ENCODE results near the gene GPATCH1.

GPATCH1 gene

GRCh38 chr19:33147538-33147937 lies 66.6 kb downstream of the GPATCH1 start:
- no peak for TF ChIP-seq CTCF (IDR thresholded peaks at IDR 0.05)

- no peak for TF ChIP-seq CTCF (IDR thresholded peaks at IDR 0.05)
These were observed 70.0 kb downstream of the GPATCH1 start for GRCh38 chr19:33150852-33151518.

DNA sequence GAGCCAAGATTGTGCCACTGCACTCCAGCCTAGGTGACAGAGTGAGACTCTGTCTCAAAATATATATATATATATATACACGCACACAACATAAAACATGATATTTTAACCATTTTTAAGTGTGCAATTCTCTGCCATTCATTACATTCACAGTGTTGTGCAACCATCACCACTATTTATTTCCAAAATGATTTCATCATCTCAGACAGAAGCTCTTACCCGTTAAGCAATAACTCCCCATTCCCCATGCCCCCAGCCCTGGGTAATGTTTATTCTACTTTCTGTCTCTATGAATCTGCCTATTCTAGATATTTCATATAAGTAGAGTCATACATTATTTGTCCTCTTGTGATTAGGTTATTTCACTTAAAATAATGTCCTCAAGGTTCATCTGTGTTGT lies 71.2 kb downstream of the GPATCH1 start:
- TF ChIP-seq CTCF (IDR thresholded peaks at IDR 0.05): no peak

GRCh38 chr19:33156334-33156733 lies 75.4 kb downstream of the GPATCH1 start:
- TF ChIP-seq CTCF (IDR thresholded peaks at IDR 0.05): no peak

- no peak for TF ChIP-seq CTCF (IDR thresholded peaks at IDR 0.05)
These were observed 76.9 kb downstream of the GPATCH1 start for GRCh38 chr19:33157906-33158305.

DNA sequence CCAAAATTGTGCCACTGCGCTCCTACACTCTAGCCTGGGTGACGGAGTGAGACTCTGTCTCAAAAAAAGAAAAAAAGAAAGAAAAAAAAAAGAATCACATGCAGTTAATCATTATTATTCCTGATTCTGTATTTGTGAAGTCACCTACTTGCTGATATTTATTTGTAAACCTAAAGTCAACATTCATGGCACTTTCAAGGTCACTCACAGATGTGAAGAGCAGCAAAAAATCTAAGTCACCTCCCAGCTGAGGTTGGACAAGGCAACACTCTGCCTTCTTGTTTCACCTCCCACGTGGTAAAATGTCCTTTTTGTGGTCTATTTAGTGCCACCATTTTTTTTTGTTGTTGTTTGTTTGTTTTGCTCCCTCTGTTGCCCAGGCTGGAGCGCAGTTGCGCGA lies 77.4 kb downstream of the GPATCH1 start:
- TF ChIP-seq CTCF (IDR thresholded peaks at IDR 0.05): no peak

DNA sequence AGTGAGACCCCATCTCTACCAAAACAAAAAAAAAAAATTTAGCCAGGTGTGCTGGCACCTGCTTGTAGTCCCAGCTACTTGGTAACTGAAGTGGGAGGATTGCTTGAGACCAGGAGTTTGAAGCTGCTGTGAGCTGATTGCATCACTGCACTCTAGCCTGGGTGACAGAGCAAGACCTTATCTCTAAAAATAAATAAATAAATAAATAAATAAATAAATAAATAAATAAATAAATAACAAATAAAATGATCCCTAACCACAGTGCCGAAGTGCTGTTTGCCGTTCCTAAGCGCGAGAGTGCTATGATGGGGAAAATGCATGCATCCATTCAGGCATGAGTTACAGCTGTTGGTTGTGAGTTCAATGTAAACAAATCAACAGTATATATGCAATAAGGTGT lies 78.2 kb downstream of the GPATCH1 start:
- TF ChIP-seq CTCF (IDR thresholded peaks at IDR 0.05): no peak

DNA sequence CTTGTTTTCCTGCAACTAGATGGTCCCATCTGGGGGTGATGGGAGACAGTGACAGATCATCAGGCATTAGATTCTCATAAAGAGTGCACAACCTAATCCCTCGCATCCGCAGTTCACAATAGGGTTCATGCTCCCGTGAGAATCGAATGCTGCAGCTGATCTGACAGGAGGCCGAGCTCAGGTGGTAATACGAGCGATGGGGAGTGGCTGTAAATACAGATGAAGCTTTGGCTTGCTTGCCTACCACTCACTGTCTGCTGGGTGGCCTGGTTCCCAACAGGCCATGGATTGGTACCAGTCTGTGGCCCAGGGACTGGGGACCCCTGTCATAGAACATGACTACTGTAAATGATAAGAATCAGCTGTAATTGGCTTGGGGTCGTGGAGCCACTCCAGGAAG lies 78.9 kb downstream of the GPATCH1 start:
- TF ChIP-seq CTCF (IDR thresholded peaks at IDR 0.05): no peak

Data from LNCAP (cell line).